Activated CD4-positive, CD25-positive, alpha-beta regulatory T cell (primary cell): Measurements from ENCODE around the gene HMBS.
A peak's percentile ranks its signal among the peaks of the same experiment; 100 is the strongest.
"Not testable (repeated sequence)": the region's sequence is repeated elsewhere in the genome, so short reads cannot be mapped to it uniquely, and the experiment has no call there.

Experiments
- DNase-seq, 4 experiments: peaks; one replicate each; lab custom pipeline; 2025; lab: John Stamatoyannopoulos, UW

The HMBS gene

DNA sequence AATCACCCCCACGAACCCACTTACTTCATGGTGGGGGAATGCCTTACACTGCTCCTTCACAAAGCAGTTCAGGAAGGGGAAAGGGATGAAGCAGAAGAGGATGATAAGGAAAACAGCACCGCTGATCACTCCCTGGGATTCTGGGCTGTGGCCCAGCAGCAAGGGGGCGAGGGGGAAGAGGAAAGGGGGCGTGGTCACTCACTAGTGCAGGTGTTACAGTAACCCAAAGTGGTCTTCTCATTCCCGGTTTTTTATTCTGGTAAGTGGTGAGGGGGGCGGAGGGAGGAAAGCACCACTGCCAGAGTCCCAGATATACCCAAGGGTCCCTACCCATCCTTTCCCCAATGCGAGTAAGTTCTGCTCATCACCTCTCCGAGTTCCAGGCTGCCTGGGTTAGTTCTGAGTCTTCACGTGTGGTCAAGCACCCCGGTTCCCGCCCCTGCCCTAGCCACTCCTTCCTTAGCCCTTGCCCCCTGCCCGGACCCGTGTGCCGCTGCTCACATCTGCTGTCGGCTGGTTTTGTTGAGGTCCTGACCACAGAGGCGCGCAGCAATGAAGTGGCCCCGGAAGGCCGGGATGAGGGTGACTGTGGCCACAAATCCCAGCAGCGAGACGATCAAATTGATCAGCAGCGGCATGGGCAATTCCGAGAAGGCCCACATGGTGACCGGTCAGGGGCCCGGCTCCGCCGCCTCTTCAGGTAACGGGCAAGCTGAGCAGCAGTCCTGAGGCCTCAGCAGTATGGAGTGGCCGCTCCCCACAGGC lies 16.5 kb downstream of the HMBS start:
- peak in 1 of 4 experiments; percentile 19 for DNase-seq

DNA sequence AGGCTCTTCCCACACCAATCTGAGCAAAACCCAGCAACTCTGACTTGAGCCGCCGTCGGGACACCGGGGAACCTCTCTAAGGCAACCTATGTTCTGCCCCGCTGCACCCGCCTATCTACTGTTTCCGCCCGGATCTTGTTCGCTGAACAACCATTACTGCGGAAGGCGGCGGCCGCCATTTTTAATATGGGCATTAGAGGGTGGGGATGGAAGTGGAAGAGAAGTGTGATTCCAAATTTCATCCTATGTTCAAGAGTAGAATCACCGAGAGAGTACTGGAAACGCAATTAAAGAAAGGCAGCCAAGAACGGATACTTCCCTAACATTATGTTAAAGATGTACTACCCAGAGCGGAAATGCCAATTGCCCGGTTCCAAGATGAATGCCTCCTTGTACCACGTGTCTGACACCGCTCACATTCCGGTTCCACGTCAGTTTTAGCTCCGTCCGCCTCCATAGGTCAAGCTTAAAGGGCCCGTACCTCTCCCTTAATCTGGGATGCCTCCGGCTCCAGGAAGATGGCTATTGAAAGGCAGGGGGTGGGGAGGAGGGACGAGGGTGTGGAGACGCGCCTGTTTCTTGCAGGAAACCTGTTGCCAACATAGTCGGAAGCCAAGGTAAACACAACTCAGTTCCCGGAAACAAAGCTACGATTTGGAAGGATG lies 17.2 kb downstream of the HMBS start, which contains the start of gene DPAGT1:
Gene DPAGT1, minus strand, starts transcription at position 95 of the 665 bp plus-strand sequence. CDS start 198 bp downstream, outside the sequence.
- peak; percentile 59 to 71 (median 68) for DNase-seq

DNA sequence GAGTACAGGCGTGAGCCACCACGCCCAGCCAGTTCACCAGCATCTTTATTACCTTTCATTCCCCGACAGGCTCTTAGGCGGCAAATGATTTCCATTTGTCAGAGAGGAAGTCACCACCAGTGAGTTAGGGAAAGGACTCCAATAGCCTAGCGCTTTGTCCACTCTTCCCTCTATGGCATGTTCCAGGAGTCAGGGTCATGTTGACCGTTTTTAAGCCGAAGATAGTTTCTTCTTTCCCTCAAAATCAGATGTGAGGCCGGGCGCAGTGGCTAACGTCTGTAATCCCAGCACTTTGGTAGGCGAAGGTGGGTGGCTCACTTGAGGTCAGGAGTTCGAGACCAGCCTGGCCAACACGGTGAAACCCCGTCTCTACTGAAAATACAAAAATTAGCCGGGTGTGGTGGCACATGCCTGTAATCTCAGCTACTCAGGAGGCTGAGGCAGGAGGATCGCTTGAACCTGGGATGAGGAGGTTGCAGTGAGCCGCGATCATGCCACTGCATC lies 18.5 kb downstream of the HMBS start:
- DNase-seq, result not testable (repeated sequence)

DNA sequence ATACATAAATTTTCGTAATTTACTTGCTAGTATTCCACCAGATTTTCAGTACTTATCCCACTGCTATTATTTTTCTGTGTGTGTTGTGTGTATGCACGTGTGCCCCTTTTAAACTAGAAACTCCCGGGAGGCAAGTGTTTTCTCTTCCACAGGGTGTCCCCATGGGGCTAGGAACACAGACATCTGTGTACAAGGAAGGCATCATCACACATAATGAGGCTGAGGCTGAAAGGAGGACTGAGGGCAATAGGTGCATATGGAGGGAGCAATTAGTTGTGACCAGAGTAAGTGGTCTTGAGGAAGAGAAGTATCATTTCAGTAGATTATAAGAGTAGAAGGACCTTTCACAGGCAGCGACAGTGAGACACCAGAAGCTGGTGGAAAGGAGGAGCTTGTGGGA lies 19.1 kb downstream of the HMBS start:
- no peak for DNase-seq

DNA sequence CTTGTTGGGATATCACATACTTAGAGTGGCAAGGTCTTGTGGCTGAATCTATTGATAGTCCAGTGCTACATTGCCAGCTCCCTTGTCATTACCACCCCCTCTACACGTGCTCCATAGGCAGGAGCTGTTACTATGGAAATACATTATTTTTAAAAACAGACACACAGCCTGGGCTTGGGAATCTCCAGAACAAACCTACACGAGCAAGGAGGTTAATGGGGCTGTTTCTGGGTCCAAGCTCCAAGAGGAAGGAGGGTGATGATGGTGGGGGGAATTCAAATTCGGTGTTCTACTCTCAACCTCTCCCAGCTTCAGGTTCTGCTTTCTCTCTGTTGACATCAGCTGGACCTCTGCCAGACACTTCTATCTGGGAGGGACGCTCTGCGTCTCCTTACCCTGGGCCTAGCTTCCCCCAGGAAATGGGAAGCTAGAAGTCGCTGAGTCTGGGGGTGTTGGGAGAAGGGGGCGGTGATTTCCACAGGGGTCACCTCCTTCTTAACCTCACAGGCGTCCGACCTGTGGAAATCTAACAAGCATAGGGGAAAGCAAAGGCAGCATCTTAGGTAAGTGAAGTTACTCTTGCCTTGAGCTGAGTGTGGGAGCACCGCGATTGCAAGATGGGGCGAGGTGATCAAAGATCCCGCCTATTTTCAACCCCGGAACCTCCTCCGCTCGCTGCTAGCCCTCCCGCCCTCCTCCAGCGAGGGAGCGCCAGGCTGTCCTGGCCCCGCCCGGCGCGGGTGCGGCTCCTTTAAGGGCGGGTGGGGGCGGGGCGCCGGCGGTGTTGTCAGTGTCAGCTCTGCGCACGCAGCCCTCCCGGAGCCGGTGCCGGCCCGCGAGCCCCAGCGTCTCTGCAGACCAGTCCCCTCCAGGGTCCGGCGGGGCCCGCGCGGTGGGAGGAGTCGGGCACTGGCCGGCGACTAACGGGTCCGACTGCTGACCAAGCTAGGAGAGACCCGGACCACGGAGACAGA lies 22.2 kb downstream of the HMBS start, which contains the start of gene C2CD2L:
Gene C2CD2L, plus strand, starts transcription at position 781 of the 974 bp plus-strand sequence. CDS start 398 bp downstream, outside the sequence.
- DNase-seq, result peak; percentile 80 to 87 (median 82)

DNA sequence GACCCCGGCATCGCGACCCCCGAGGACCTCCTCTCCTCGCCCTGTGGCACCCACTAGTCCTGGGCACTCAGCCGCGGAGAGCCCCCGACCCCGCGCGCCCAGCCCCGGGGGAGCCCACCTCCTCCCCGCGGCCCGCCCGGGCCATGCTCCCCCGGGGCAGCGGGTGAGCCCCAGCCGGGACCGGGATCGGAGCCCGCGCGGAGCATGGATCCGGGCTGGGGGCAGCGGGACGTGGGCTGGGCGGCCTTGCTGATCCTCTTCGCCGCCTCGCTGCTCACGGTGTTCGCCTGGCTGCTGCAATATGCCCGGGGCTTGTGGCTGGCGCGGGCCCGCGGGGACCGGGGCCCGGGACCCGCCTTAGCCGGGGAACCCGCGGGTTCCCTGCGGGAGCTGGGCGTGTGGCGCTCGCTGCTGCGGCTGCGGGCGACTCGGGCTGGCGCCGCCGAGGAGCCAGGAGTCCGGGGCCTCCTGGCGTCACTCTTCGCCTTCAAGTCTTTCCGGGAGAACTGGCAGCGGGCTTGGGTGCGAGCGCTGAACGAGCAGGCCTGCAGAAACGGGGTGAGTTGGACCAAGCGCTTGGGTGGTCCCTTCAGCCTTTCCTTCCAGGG lies 23.0 kb downstream of the HMBS start:
- DNase-seq, result no peak

DNA sequence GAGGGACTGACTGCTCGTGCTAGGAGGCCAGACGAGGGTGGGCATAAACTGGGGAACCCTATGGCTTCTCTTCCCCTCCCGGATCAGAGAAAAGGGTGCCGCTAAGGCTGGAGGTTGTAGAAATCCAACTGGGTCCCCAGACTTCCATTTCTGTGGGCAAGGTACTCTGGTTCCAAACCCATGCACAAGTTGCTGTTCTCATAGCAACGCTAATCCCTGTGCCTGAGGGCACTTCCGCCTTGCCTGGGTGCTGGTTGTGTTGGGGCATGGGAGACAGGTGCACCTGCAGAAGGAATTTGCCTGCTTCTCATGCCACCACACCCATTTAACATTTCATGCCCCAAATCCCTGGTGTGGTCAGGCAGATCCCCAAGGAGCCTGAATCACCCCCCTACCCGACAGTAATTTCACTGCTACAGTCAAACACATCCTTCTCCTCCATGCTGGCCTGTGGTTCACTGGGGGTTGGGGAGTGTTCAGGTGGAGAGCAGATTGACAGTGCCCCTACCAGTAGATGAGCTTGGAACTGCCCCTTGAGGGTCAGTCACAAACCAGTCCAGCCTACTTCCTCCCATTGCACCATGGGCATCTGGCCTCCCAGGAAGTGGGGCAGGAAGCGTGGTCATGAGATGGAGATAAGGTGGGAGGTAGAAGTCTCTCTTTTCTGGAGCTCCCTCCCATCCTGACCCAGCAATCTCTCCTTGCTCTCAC lies 23.6 kb downstream of the HMBS start:
- DNase-seq, result no peak

DNA sequence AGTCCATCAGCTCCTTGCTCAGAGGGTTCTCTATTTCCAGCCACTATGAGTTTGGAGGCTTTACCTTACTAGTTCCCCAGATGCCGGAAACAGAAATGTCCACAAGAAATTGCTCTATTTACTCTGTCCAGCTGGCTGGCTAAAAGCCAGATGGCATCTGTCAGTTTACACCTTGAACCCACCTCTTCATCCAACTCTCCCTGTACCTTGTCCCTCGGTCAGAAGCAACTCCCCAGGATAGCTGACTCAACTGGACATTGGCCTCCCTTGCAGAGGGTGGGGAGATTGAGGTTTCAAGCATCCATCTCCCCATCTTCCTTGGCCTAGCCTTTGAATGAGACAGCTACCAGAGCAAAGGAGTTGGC lies 24.2 kb downstream of the HMBS start:
- no peak for DNase-seq

DNA sequence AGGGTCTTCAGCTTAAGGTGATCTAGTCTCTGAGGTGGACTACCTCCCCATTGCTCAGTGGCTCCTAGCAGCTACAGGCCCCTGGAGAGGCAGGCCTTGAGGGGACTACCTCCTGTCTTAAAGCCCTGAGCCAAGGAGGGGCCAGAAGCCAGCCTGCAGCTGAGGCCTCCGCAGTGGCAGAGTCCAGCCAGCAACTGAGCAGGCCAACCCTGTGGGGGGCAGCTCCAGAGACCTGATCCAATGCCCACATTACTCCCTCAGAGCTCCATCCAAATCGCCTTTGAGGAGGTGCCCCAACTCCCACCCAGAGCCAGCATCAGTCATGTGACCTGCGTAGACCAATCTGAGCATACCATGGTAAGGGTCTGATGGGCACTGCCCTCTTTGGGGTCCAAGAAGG lies 25.2 kb downstream of the HMBS start:
- no peak for DNase-seq

DNA sequence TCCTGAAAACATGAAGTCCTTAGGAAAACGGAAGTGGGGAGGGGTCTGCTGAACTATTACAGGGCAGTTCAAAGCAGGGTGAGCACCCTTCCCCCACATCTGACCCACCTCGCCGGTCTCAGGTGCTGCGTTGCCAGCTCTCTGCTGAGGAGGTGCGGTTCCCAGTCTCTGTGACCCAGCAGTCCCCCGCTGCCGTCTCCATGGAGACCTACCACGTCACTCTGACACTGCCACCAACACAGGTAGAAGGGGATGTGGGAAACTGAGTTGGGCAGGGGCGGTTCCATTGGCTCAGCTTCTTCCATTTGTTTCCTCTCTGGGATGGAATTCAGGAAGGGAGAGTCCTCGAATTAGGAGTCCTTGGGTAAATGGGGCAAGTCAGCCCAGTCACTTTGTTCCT lies 25.8 kb downstream of the HMBS start:
- no peak for DNase-seq

DNA sequence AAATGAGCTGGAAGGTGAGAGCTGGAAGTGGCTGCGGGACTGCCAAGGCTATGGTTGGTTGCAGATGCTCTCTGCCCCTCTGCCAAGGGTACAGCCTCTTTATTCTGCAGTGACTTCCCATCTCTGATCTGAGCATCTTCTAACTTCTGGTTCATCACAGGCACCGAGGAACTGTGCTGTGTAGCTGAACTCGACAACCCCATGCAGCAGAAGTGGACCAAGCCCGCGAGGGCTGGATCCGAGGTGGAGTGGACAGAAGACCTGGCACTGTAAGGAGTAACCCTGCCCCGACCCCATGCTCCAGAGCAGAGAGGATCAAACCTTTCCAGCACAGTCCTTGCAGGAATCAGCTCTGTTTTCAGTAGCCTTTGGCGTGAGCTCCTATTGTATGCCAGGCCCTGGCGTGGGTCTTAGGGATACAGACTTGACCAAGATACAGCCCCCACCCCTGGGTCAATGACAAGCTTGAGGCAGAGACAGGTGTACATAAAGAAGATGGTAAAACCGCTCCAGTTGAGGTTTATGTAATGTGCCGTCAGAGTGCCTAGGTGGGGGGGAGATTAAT lies 26.8 kb downstream of the HMBS start:
- no peak for DNase-seq

DNA sequence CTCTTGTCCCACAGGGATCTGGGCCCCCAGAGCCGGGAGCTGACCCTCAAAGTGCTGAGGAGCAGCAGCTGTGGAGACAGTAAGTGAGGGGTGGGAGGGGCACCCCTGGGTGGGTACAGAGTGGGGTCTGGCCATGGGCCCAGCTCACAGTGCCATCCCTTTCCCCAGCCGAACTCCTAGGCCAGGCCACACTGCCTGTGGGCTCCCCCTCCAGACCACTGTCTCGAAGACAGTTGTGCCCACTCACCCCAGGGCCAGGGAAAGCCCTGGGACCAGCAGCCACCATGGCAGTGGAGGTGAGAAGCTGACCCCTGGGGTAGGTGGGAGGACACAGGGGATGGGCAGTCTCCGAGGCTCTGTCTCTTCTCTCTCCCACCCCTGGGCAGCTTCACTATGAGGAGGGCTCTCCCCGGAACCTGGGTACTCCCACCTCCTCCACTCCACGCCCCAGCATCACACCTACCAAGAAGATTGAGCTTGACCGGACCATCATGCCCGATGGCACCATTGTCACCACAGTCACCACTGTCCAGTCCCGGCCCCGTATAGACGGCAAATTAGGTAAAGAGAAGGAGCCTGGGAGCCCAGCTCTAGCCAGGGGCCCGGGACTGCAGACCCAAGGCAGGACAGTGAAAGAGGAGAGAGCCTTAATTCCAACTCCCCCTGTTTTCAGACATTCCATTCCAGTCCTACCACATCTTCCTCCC lies 27.8 kb downstream of the HMBS start:
- DNase-seq, result no peak

DNA sequence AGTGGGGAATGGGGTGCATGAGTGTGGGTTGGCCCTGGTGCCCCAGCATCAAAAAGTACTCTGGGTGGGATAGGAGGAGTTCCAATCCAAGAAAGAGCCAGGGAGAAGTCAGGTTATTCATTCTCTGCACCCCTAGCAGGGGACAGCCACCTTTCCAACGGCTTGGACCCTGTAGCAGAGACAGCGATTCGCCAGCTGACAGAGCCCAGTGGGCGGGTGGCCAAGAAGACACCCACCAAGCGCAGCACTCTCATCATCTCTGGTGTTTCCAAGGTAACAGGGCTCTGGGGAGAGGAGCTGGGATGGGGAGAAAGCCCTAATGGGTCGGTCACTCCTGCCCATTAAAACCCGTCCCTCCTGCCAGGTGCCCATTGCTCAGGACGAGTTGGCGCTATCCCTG lies 29.0 kb downstream of the HMBS start:
- DNase-seq, result no peak

DNA sequence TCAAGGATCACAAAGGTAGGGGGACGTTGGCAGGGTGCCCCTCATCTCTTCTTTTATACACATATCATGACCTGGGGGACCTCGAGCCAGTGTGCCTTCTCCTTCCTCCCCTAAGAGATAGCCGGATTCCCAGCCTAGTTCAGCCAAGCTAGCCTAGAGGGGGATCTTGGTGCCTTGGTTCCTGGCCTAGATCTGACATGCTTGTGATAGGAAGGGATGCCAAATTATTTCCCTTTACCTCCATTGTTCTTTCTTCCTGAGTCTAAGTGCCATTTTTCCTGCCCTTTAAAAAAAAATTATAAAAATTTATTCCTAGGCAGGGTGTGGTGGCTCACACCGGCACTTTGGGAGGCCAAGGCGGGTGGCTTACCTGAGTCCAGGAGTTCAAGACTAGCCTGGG lies 29.7 kb downstream of the HMBS start:
- no peak for DNase-seq

DNA sequence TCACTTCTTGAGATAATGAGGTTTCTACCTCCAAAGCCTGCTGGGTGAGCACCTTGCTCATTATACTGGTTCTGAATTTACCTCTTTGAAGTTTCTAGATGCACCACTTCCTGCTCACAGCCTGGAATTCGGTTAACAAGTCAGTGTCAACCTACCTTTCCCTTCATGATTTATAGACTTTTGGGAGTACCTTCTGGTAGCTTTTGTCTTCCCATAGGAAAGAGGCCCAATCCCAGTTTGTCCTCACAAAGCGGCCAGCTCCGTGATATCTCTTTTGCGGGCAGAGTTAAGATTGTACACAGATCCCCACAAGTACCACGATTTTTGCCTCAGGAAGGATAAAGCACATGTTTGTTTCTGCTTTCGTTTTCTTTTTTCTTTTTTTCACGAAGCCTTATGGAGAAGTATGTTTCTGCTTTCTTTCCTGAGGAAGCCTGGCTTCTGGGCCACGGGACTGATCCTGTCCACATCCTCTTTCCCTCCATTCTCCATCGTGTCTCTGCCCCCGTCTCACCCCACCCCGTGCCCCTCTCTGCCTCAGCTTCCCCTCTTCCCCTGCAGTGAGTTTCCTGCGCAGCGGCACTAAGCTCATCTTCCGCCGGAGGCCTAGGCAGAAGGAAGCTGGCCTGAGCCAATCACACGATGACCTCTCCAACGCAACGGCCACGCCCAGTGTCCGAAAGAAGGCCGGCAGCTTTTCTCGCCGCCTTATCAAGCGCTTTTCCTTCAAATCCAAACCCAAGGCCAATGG lies 31.0 kb downstream of the HMBS start:
- no peak for DNase-seq

DNA sequence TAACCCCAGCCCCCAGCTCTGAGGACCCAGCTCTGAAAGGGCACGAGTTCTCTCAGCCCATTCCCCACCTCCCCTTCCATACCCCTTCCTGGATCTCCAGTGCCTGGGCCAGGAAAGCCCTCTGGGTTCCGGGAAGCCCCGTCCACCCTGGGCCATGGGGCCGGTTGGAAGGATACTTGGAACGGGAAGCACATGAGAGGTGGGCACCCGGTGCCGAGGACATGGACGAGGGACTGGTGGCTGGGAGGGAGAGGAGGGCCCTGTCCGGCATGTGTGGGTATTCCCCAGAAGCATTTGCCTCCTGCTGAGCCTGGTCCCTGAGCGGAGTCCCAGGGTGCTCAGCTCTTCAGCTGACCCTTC lies 31.5 kb downstream of the HMBS start:
- DNase-seq, result no peak

DNA sequence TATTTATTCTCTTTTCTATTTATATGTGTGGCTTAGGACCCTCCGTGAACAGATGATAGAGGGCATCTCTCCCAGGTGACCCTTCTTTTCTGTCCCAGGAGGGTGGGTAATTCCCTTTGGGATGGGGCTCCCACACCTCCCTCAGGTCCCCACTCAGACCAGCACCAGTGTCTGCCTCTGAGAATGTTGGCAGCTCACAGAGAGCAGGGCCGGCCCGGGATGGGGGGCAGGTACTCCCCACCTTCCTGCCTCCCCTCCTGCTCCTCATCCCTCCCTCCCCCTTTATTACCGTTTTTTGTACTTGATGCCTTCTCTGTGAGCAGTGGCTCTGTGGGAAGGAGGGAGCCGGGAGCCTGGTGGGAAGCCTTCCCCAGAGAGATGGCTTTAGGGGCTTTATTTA lies 31.9 kb downstream of the HMBS start:
- DNase-seq, result no peak

DNA sequence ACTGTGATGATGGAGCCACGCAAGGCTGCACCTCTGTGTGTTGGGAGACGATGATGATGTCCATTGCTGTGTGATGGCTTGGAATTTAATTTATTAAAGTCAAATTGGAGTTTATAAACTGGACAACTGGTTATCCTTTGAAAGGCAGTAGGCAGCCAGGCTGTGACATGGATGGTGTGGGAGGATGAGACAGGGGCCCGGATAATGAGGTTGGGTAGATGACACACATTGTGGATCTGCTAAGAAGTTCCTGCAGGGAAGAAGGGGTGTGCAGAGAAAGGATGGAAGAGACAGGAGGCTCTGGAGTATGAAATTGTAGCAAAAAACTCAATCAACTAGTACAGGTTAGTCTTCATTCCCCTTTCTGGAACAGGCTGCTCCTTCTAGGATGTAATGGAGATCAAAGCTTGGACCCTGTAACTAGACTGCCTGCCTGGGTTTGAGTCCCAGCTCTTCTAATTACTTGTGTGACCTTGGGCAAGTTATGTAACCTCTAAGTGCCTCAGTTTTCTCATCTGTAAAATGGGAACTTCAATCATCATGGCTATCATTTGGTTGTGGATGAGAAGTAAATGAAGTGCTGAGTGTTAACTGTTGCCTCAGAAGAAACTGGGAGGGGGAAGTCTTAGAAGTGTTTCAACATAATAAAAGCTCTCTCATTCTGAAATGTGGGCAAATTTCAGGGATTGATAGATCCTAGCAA lies 32.5 kb downstream of the HMBS start:
- DNase-seq, result no peak

DNA sequence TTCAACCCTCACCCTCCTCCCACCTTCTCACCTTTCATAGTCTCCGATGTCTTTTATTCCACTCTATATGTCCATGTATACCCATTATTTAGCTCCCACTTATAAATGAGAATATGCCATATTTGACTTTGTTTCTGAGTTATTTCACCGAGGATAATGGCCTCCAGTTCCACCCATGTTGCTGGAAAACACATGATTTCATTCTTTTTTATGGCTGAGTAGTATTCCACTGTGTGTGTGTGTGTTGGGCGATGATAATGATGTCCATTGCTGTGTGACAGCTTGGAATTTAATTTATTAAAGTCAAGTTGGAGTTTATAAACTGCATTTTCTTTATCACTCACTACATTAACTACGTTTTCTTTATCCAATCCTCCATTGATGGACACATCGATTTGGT lies 33.5 kb downstream of the HMBS start:
- no peak for DNase-seq
